Measurements from ENCODE around the gene LOXL3.

- TF ChIP-seq, protein P1, sequence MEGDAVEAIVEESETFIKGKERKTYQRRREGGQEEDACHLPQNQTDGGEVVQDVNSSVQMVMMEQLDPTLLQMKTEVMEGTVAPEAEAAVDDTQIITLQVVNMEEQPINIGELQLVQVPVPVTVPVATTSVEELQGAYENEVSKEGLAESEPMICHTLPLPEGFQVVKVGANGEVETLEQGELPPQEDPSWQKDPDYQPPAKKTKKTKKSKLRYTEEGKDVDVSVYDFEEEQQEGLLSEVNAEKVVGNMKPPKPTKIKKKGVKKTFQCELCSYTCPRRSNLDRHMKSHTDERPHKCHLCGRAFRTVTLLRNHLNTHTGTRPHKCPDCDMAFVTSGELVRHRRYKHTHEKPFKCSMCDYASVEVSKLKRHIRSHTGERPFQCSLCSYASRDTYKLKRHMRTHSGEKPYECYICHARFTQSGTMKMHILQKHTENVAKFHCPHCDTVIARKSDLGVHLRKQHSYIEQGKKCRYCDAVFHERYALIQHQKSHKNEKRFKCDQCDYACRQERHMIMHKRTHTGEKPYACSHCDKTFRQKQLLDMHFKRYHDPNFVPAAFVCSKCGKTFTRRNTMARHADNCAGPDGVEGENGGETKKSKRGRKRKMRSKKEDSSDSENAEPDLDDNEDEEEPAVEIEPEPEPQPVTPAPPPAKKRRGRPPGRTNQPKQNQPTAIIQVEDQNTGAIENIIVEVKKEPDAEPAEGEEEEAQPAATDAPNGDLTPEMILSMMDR (IDR thresholded peaks at IDR 0.05): no peak
- TF ChIP-seq POLR2A (IDR thresholded peaks at IDR 0.05): no peak
Observed at GRCh38 chr2:74585406-74586185, 31.9 kb upstream of the LOXL3 start.
